MM.1S (cell line): Measurements from ENCODE around the gene PATL1.
"Not testable (repeated sequence)": the region's sequence is repeated elsewhere in the genome, so short reads cannot be mapped to it uniquely, and the experiment has no call there.

ENCODE experiments used
- DNase-seq: peaks from one replicate; pipeline ENCODE4 v3.0.0-alpha.2; 2015
- H2AFZ ChIP-seq: fragments of 300-600 bp; sonication (generic); 2 replicates; pipeline ENCODE4 v1.6.0; 2016; ENCODE audit warnings: antibody characterized with exemption, low read length
- H3F3A ChIP-seq: fragments of 300-600 bp; sonication (generic); 2 replicates; pipeline ENCODE4 v1.6.1; 2016; ENCODE audit warnings: mild to moderate bottlenecking, antibody characterized with exemption, low read length, moderate library complexity, mixed read lengths; ENCODE audit not compliant: insufficient read depth
- H3K27ac ChIP-seq: fragments of 300-600 bp; sonication (generic); 2 replicates; pipeline ENCODE4 v1.5.1; 2016; ENCODE audit warnings: mild to moderate bottlenecking, low read length
- H3K27me3 ChIP-seq: fragments of 300-600 bp; sonication (generic); replicated peaks from 2 replicates; pipeline ENCODE4 v1.6.0; 2016; ENCODE audit warnings: low read length; ENCODE audit not compliant: insufficient read depth
- H3K36me3 ChIP-seq: fragments of 300-600 bp; sonication (generic); replicated peaks from 2 replicates; pipeline ENCODE4 v1.6.1; 2016; ENCODE audit warnings: mild to moderate bottlenecking, low read length, mixed read lengths; ENCODE audit not compliant: insufficient read depth
- H3K4me1 ChIP-seq: fragments of 300-600 bp; sonication (generic); 2 replicates; pipeline ENCODE4 v1.6.1; 2016; ENCODE audit warnings: low read length, mixed read lengths
- H3K4me2 ChIP-seq: fragments of 300-600 bp; sonication (generic); 2 replicates; pipeline ENCODE4 v1.6.0; 2016; ENCODE audit warnings: low read depth, low read length
- H3K4me3 ChIP-seq: fragments of 300-600 bp; sonication (generic); 2 replicates; pipeline ENCODE4 v1.5.1; 2016; ENCODE audit warnings: low read length, mixed read lengths
- H3K79me2 ChIP-seq: fragments of 300-600 bp; sonication (generic); 2 replicates; pipeline ENCODE4 v1.6.1; 2016; ENCODE audit warnings: mixed run types, low read length, mixed read lengths
- H3K9ac ChIP-seq: fragments of 300-600 bp; sonication (generic); 2 replicates; pipeline ENCODE4 v1.6.1; 2016; ENCODE audit warnings: low read length, mixed read lengths
- H3K9me2 ChIP-seq: fragments of 300-600 bp; sonication (generic); replicated peaks from 2 replicates; pipeline ENCODE4 v1.6.1; 2016; ENCODE audit warnings: mild to moderate bottlenecking, low read length, mixed read lengths; ENCODE audit not compliant: insufficient read depth
- H3K9me3 ChIP-seq: fragments of 300-600 bp; sonication (generic); replicated peaks from 2 replicates; pipeline ENCODE4 v1.6.1; 2016; ENCODE audit warnings: mild to moderate bottlenecking, low read length, mixed read lengths; ENCODE audit not compliant: insufficient read depth
- H4K20me1 ChIP-seq: fragments of 300-600 bp; sonication (generic); 2 replicates; pipeline ENCODE4 v1.6.1; 2016; ENCODE audit warnings: mild to moderate bottlenecking, low read length, moderate library complexity, mixed read lengths; ENCODE audit not compliant: insufficient read depth
- CTCF ChIP-seq: fragments of 300-600 bp; sonication (generic); IDR thresholded peaks from 2 replicates; pipeline ENCODE4 v1.5.1; 2016; ENCODE audit warnings: antibody characterized with exemption, low read length, mixed read lengths
- EZH2 ChIP-seq: fragments of 300-600 bp; sonication (generic); optimal IDR thresholded peaks from 2 replicates; pipeline ENCODE3; 2017; ENCODE audit warnings: low read depth, mild to moderate bottlenecking, antibody characterized with exemption, low read length, mixed read lengths
- EZH2phosphoT487 ChIP-seq: fragments of 300-600 bp; sonication (generic); IDR thresholded peaks from 2 replicates; pipeline ENCODE4 v1.6.1; 2018; ENCODE audit warnings: antibody characterized with exemption, low read length

PATL1 gene

GRCh38 chr11:59706518-59707285 is 37.9 kb upstream of the PATL1 start:
- no peak overlapping the region for H2AFZ ChIP-seq
- H3K9me3 ChIP-seq = no peaks in the 10 kb centered on the region
- no peak overlapping the region for H3K9ac ChIP-seq
- no peaks in the 10 kb centered on the region; the same call in 1 of the 2 replicates for H3F3A ChIP-seq
- no peak for DNase-seq
- no peak overlapping the region for H3K27ac ChIP-seq
- H3K9me2 ChIP-seq = no peaks in the 10 kb centered on the region
- H3K4me2 ChIP-seq = no peak overlapping the region
- no peaks in the 10 kb centered on the region for H3K36me3 ChIP-seq
- no peaks in the 10 kb centered on the region for H3K4me1 ChIP-seq
- TF ChIP-seq EZH2phosphoT487 (no peak), EZH2 (no peak), CTCF (no peak)
- no peaks in the 10 kb centered on the region for H4K20me1 ChIP-seq
- no peaks in the 10 kb centered on the region for H3K79me2 ChIP-seq
- H3K27me3 ChIP-seq = no peaks in the 10 kb centered on the region
- no peak overlapping the region for H3K4me3 ChIP-seq

- H3K27ac ChIP-seq = no peak overlapping the region
- no peak overlapping the region for H2AFZ ChIP-seq
These were observed 36.5 kb upstream of the PATL1 start for GRCh38 chr11:59705294-59705693.

GRCh38 chr11:59703515-59703914 is 34.7 kb upstream of the PATL1 start:
- DNase-seq, H3K27ac ChIP-seq: not testable (repeated sequence)

More at GRCh38 chr11:59705294-59705693, 36.5 kb upstream of the PATL1 start:
- Histone ChIP-seq H3K27me3 (no peaks in the 10 kb centered on the region), H3K9me3 (no peaks in the 10 kb centered on the region), H3K36me3 (no peaks in the 10 kb centered on the region), H4K20me1 (no peaks in the 10 kb centered on the region), H3K79me2 (no peaks in the 10 kb centered on the region), H3K4me2 (no peak overlapping the region), H3K4me1 (no peaks in the 10 kb centered on the region), H3K9ac (no peak overlapping the region), H3F3A (no peaks in the 10 kb centered on the region; the same call in 1 of the 2 replicates), H3K4me3 (no peak overlapping the region), H3K9me2 (no peaks in the 10 kb centered on the region)
- DNase-seq = no peak
- no peak for TF ChIP-seq CTCF
- TF ChIP-seq EZH2 = no peak
- no peak for TF ChIP-seq EZH2phosphoT487

GRCh38 chr11:59700157-59700556 is 31.3 kb upstream of the PATL1 start:
- H3K4me3 ChIP-seq, H4K20me1 ChIP-seq, H3K4me1 ChIP-seq, H3K79me2 ChIP-seq, H3K36me3 ChIP-seq, H3F3A ChIP-seq, H3K27me3 ChIP-seq, H3K27ac ChIP-seq, H3K9me3 ChIP-seq, H2AFZ ChIP-seq, H3K9ac ChIP-seq, H3K9me2 ChIP-seq, H3K4me2 ChIP-seq, DNase-seq: not testable (repeated sequence)

More at GRCh38 chr11:59703515-59703914, 34.7 kb upstream of the PATL1 start:
- H3K4me2 ChIP-seq, H3K4me3 ChIP-seq, H3K9ac ChIP-seq, H3K4me1 ChIP-seq, H3F3A ChIP-seq, H4K20me1 ChIP-seq, H3K27me3 ChIP-seq, H3K9me3 ChIP-seq, H3K79me2 ChIP-seq, H3K9me2 ChIP-seq, H2AFZ ChIP-seq, H3K36me3 ChIP-seq: not testable (repeated sequence)
